Measurements from ENCODE around the gene LRRC36.

Gene LRRC36

GRCh38 chr16:67415872-67416793 is 89.5 kb downstream of the LRRC36 start, which contains the start of gene ZDHHC1:
Gene ZDHHC1 (minus strand): TSS chr16:67416477. CDS start chr16:67407775, 8,702 bp downstream.
- peak within 1 kb of the TSS; percentile 56 for H3K4me3 ChIP-seq (ENCODE audit: low read depth, low read length)
- peak; percentile 40 for TF ChIP-seq CTCF (IDR thresholded peaks at IDR 0.05; ENCODE audit: low read depth, low read length)
- in situ Hi-C loops (cut with HindIII; ENCODE audit: low sequenced_read_pairs): no loop called here
- peak; percentile 65 for DNase-seq (ENCODE audit: low read depth, low spot score)

GRCh38 chr16:67417333-67418061 is 90.9 kb downstream of the LRRC36 start:
- no peak for TF ChIP-seq CTCF (IDR thresholded peaks at IDR 0.05; ENCODE audit: low read depth, low read length)
- H3K4me3 ChIP-seq (ENCODE audit: low read depth, low read length): no peak overlapping the region
- no peak for DNase-seq (ENCODE audit: low read depth, low spot score)
- in situ Hi-C loops (cut with HindIII; ENCODE audit: low sequenced_read_pairs): no loop called here

GRCh38 chr16:67419502-67419901 is 92.9 kb downstream of the LRRC36 start:
- no peak for TF ChIP-seq CTCF (IDR thresholded peaks at IDR 0.05; ENCODE audit: low read depth, low read length)
- no peak overlapping the region for H3K4me3 ChIP-seq (ENCODE audit: low read depth, low read length)
- in situ Hi-C loops (cut with HindIII; ENCODE audit: low sequenced_read_pairs): no loop called here
- DNase-seq (ENCODE audit: low read depth, low spot score): no peak

- no peak for DNase-seq (ENCODE audit: low read depth, low spot score)
- TF ChIP-seq CTCF (IDR thresholded peaks at IDR 0.05; ENCODE audit: low read depth, low read length): no peak
- H3K4me3 ChIP-seq (ENCODE audit: low read depth, low read length): no peak overlapping the region
- in situ Hi-C loops (cut with HindIII; ENCODE audit: low sequenced_read_pairs): no loop called here
Measured at GRCh38 chr16:67419931-67420330, 93.3 kb downstream of the LRRC36 start.

GRCh38 chr16:67421030-67421429 is 94.4 kb downstream of the LRRC36 start:
- TF ChIP-seq CTCF (IDR thresholded peaks at IDR 0.05; ENCODE audit: low read depth, low read length): no peak
- DNase-seq (ENCODE audit: low read depth, low spot score): no peak
- H3K4me3 ChIP-seq (ENCODE audit: low read depth, low read length): no peak overlapping the region
- in situ Hi-C loops (cut with HindIII; ENCODE audit: low sequenced_read_pairs): no loop called here

GRCh38 chr16:67423015-67423414 is 96.4 kb downstream of the LRRC36 start:
- no peak for TF ChIP-seq CTCF (IDR thresholded peaks at IDR 0.05; ENCODE audit: low read depth, low read length)
- in situ Hi-C loops (cut with HindIII; ENCODE audit: low sequenced_read_pairs): no loop called here
- no peak for DNase-seq (ENCODE audit: low read depth, low spot score)
- H3K4me3 ChIP-seq (ENCODE audit: low read depth, low read length): no peak overlapping the region
